MM.1S (cell line): ENCODE results near the gene KDM4D.

Source experiments
- DNase-seq: peaks from one replicate; pipeline ENCODE4 v3.0.0-alpha.2; 2015
- H2AFZ ChIP-seq: fragments of 300-600 bp; sonication (generic); 2 replicates; pipeline ENCODE4 v1.6.0; 2016; ENCODE audit warnings: antibody characterized with exemption, low read length
- H3F3A ChIP-seq: fragments of 300-600 bp; sonication (generic); 2 replicates; pipeline ENCODE4 v1.6.1; 2016; ENCODE audit warnings: mild to moderate bottlenecking, antibody characterized with exemption, low read length, moderate library complexity, mixed read lengths; ENCODE audit not compliant: insufficient read depth
- H3K27ac ChIP-seq: fragments of 300-600 bp; sonication (generic); 2 replicates; pipeline ENCODE4 v1.5.1; 2016; ENCODE audit warnings: mild to moderate bottlenecking, low read length
- H3K27me3 ChIP-seq: fragments of 300-600 bp; sonication (generic); replicated peaks from 2 replicates; pipeline ENCODE4 v1.6.0; 2016; ENCODE audit warnings: low read length; ENCODE audit not compliant: insufficient read depth
- H3K36me3 ChIP-seq: fragments of 300-600 bp; sonication (generic); replicated peaks from 2 replicates; pipeline ENCODE4 v1.6.1; 2016; ENCODE audit warnings: mild to moderate bottlenecking, low read length, mixed read lengths; ENCODE audit not compliant: insufficient read depth
- H3K4me1 ChIP-seq: fragments of 300-600 bp; sonication (generic); 2 replicates; pipeline ENCODE4 v1.6.1; 2016; ENCODE audit warnings: low read length, mixed read lengths
- H3K4me2 ChIP-seq: fragments of 300-600 bp; sonication (generic); 2 replicates; pipeline ENCODE4 v1.6.0; 2016; ENCODE audit warnings: low read depth, low read length
- H3K4me3 ChIP-seq: fragments of 300-600 bp; sonication (generic); 2 replicates; pipeline ENCODE4 v1.5.1; 2016; ENCODE audit warnings: low read length, mixed read lengths
- H3K79me2 ChIP-seq: fragments of 300-600 bp; sonication (generic); 2 replicates; pipeline ENCODE4 v1.6.1; 2016; ENCODE audit warnings: mixed run types, low read length, mixed read lengths
- H3K9ac ChIP-seq: fragments of 300-600 bp; sonication (generic); 2 replicates; pipeline ENCODE4 v1.6.1; 2016; ENCODE audit warnings: low read length, mixed read lengths
- H3K9me2 ChIP-seq: fragments of 300-600 bp; sonication (generic); replicated peaks from 2 replicates; pipeline ENCODE4 v1.6.1; 2016; ENCODE audit warnings: mild to moderate bottlenecking, low read length, mixed read lengths; ENCODE audit not compliant: insufficient read depth
- H3K9me3 ChIP-seq: fragments of 300-600 bp; sonication (generic); replicated peaks from 2 replicates; pipeline ENCODE4 v1.6.1; 2016; ENCODE audit warnings: mild to moderate bottlenecking, low read length, mixed read lengths; ENCODE audit not compliant: insufficient read depth
- H4K20me1 ChIP-seq: fragments of 300-600 bp; sonication (generic); 2 replicates; pipeline ENCODE4 v1.6.1; 2016; ENCODE audit warnings: mild to moderate bottlenecking, low read length, moderate library complexity, mixed read lengths; ENCODE audit not compliant: insufficient read depth
- EZH2 ChIP-seq: fragments of 300-600 bp; sonication (generic); optimal IDR thresholded peaks from 2 replicates; pipeline ENCODE3; 2017; ENCODE audit warnings: low read depth, mild to moderate bottlenecking, antibody characterized with exemption, low read length, mixed read lengths
- EZH2phosphoT487 ChIP-seq: fragments of 300-600 bp; sonication (generic); IDR thresholded peaks from 2 replicates; pipeline ENCODE4 v1.6.1; 2018; ENCODE audit warnings: antibody characterized with exemption, low read length
- TF ChIP-seq, protein P1 (sequence below): fragments of 300-600 bp; sonication (generic); IDR thresholded peaks from 2 replicates; pipeline ENCODE4 v1.5.1; 2016; ENCODE audit warnings: antibody characterized with exemption, low read length, mixed read lengths

Gene KDM4D

DNA sequence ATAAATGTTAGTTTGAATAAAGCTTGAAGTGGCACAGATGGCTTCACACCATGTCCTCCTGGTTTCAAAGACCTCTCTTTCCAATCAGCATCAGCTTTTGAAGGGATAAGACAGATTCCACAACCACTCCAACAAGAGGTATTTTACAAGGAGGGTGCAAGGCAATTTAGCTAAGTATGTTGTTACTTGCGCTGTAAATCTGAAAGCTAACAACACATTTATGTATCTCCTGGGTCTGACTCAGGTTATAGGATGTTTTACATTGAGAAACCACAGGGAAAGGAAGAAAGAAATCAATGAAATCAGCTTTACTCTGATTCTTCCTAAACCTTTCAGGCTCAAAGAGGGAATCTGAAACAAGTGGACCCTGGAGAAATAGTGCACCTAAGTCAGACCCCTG lies 12.3 kb upstream of the KDM4D start:
- Histone ChIP-seq H3K9ac (no peak overlapping the region), H3K9me3 (no peaks in the 10 kb centered on the region), H4K20me1 (no peaks in the 10 kb centered on the region), H2AFZ (no peak overlapping the region), H3F3A (no peaks in the 10 kb centered on the region), H3K79me2 (no peaks in the 10 kb centered on the region), H3K36me3 (no peaks in the 10 kb centered on the region; the same call in 1 of the 2 replicates), H3K27me3 (no peaks in the 10 kb centered on the region), H3K4me3 (no peak overlapping the region), H3K4me1 (no peaks in the 10 kb centered on the region), H3K27ac (no peak overlapping the region), H3K4me2 (no peak overlapping the region), H3K9me2 (no peaks in the 10 kb centered on the region)
- DNase-seq: no peak
- no peak for TF ChIP-seq EZH2phosphoT487
- TF ChIP-seq, protein P1, sequence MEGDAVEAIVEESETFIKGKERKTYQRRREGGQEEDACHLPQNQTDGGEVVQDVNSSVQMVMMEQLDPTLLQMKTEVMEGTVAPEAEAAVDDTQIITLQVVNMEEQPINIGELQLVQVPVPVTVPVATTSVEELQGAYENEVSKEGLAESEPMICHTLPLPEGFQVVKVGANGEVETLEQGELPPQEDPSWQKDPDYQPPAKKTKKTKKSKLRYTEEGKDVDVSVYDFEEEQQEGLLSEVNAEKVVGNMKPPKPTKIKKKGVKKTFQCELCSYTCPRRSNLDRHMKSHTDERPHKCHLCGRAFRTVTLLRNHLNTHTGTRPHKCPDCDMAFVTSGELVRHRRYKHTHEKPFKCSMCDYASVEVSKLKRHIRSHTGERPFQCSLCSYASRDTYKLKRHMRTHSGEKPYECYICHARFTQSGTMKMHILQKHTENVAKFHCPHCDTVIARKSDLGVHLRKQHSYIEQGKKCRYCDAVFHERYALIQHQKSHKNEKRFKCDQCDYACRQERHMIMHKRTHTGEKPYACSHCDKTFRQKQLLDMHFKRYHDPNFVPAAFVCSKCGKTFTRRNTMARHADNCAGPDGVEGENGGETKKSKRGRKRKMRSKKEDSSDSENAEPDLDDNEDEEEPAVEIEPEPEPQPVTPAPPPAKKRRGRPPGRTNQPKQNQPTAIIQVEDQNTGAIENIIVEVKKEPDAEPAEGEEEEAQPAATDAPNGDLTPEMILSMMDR: no peak

DNA sequence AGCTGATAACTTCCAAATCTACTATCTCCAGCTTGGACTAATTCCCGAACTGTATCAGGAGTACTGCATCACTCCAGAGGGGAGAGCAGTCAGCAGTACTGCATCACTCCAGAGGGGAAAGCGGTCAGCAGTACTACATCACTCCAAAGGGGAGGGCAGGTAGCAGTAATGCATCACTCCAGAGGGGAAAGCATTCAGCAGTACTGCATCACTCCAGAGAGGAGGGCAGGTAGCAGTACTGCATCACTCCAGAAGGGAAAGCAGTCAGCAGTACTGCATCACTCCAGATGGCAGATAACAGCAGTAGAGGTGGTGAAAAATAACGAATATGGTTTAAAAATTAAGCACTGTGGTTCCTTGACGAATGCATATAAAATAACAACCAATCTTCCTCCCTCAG lies 8.6 kb upstream of the KDM4D start:
- no peak for TF ChIP-seq EZH2
- TF ChIP-seq EZH2phosphoT487: no peak
- TF ChIP-seq, protein P1: no peak
- Histone ChIP-seq H3K79me2 (no peaks in the 10 kb centered on the region), H3K36me3 (peaks cover 13% of the 10 kb centered on the region; the same call in 1 of the 2 replicates)

DNA sequence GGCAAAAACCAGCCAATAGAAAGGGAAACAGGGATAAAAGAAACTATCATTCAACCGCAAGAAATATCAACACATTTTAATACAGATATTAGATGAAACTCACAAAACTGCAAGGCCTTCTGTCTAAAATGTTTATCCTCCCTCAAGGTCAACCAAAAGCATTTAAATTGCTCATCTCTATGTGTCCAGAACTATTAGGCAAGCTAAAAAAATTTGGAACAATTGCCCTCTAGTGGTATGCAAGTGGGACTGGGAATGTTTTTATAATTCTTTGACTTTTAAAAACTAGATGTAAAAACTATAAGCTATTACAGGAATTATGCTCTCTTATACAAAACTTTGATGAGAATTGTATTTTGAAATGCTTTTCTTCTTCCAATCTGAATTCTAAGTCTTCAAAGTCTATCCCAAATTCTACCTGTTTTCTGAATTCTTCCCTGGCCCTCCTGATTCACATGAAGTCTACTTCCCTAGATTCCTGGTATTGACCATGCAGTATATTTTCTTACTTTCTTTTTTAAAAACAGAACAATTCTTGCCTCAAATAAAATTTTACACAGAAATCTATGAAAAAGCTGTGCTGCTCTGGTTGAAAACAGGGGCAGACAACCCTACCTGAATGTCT lies 5.1 kb upstream of the KDM4D start:
- Histone ChIP-seq H3K9me2 (no peaks in the 10 kb centered on the region), H3K9ac (no peak overlapping the region), H3K36me3 (peaks cover 23% of the 10 kb centered on the region; the same call in 1 of the 2 replicates), H3K4me3 (no peak overlapping the region), H2AFZ (no peak overlapping the region), H3K79me2 (peaks cover 22% of the 10 kb centered on the region), H3K27me3 (no peaks in the 10 kb centered on the region), H3K4me1 (peaks cover 10% of the 10 kb centered on the region), H3K9me3 (no peaks in the 10 kb centered on the region), H3K27ac (no peak overlapping the region), H3K4me2 (no peak overlapping the region), H3F3A (no peaks in the 10 kb centered on the region), H4K20me1 (no peaks in the 10 kb centered on the region)
- no peak for TF ChIP-seq EZH2
- TF ChIP-seq, protein P1: peak; percentile 55
- DNase-seq: peak; percentile 21

More for the DNA sequence above, 8.6 kb upstream of the KDM4D start:
- H3K9me2 ChIP-seq: no peaks in the 10 kb centered on the region
- H3K27me3 ChIP-seq: no peaks in the 10 kb centered on the region
- H3K9me3 ChIP-seq: no peaks in the 10 kb centered on the region
- no peaks in the 10 kb centered on the region for H3K4me1 ChIP-seq
- no peak overlapping the region for H3K9ac ChIP-seq
- no peaks in the 10 kb centered on the region for H3F3A ChIP-seq
- no peak overlapping the region for H3K4me3 ChIP-seq
- no peak overlapping the region for H2AFZ ChIP-seq
- no peak overlapping the region for H3K27ac ChIP-seq
- H3K4me2 ChIP-seq: no peak overlapping the region
- H4K20me1 ChIP-seq: no peaks in the 10 kb centered on the region
- no peak for DNase-seq
